ENCODE measurements around the gene CRHR1.

The CRHR1 gene

GRCh38 chr17:45870342-45870974 lies 86.3 kb downstream of the CRHR1 start:
- no peak for DNase-seq

GRCh38 chr17:45871718-45872117 lies 87.6 kb downstream of the CRHR1 start:
- DNase-seq = no peak

- peak in 1 of 3 experiments; percentile 30 for DNase-seq
These were observed 89.6 kb downstream of the CRHR1 start for GRCh38 chr17:45873728-45874127.

GRCh38 chr17:45874151-45874550 lies 90.0 kb downstream of the CRHR1 start:
- no peak for DNase-seq

GRCh38 chr17:45876539-45876938 lies 92.4 kb downstream of the CRHR1 start:
- no peak for DNase-seq

GRCh38 chr17:45877467-45877866 lies 93.3 kb downstream of the CRHR1 start:
- DNase-seq = no peak

- no peak for DNase-seq
These were observed 98.9 kb downstream of the CRHR1 start for GRCh38 chr17:45883063-45883462.
